GM03348 (cell line): ENCODE results near the gene NFXL1.
A peak's percentile ranks its signal among the peaks of the same experiment; 100 is the strongest.
"Not testable (repeated sequence)": the region's sequence is repeated elsewhere in the genome, so short reads cannot be mapped to it uniquely, and the experiment has no call there.

Experiments
- DNase-seq: peaks from one replicate; pipeline ENCODE4 v3.0.0; 2012; ENCODE audit warnings: low spot score

NFXL1 gene

GRCh38 chr4:47914220-47914925 lies at the start of gene NFXL1:
NFXL1 (minus strand) TSS chr4:47914583; CDS start chr4:47914203, 380 bp downstream.
- DNase-seq = peak; percentile 98

DNA sequence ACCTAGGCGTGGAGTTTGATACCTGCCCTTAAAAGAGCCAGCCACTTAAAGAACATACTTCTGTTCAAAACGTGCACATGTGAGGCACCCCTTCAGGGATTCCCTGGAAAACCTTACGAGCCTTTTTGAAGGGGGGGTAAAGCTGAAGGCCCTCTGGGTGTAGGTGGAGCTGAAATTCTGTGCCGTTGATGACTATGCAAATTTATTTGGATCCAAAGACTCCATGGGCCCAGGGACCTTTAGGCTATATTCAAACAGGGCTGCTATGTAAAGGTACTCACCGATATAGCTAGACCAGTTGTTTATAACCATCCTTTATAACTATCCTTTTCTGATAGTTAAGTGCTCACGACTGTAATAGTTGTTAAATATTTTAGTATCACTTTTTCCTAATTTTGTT lies 40.3 kb upstream of the NFXL1 start:
- no peak for DNase-seq

DNA sequence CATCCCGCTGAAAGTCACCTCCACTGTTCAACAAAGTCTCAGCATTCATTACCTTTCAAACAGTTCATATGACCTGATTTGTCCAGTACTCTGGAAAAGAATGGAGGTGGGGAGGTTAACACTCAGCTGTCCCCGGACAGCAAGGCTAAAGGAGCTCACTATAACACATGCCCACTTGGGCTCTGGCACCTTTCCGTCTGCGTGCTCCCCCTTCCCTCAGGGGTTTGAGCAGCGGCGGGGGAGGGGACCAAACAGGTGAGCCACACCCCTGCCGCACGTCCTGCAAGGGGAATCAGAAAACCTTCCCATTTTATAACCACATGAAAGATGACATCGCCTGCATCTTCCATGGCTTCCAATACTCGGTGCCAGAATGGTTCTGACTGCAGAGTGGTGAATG lies 39.9 kb upstream of the NFXL1 start:
- DNase-seq = no peak

DNA sequence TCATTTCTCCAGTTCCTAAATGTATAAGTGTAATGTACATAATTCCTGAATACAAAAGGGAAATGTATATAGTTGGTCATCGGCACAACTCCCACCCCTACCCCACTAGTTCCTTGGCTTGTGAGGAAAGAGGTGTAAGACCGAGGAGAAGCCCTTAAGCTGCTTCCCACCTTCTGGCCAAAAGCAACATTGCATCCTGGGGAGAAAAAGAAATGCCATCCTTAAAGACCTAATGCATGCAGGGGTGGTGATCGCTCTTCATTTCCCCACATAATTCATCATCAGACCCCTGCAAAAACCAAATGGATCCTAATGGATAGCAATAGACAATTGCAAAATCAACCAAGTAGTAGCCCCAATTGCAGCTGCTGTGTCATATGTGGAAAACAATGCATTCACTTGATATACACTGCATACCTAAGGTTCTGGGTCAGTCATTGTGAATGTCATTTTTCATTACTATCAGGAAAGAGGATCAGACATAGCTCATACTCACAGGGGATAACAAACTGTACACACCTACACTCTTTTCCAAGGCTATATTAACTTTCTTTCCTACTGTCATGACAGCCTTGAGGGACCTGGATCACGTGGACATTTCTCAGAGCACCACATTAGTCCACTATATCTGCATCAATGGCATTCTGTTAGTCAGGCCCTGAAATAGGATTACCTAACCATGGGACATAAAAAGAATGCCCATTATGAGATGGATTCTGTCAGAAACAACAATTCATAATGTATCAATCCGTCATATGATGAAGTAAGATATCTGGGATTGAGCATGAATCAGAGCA lies 31.7 kb upstream of the NFXL1 start:
- DNase-seq = no peak

DNA sequence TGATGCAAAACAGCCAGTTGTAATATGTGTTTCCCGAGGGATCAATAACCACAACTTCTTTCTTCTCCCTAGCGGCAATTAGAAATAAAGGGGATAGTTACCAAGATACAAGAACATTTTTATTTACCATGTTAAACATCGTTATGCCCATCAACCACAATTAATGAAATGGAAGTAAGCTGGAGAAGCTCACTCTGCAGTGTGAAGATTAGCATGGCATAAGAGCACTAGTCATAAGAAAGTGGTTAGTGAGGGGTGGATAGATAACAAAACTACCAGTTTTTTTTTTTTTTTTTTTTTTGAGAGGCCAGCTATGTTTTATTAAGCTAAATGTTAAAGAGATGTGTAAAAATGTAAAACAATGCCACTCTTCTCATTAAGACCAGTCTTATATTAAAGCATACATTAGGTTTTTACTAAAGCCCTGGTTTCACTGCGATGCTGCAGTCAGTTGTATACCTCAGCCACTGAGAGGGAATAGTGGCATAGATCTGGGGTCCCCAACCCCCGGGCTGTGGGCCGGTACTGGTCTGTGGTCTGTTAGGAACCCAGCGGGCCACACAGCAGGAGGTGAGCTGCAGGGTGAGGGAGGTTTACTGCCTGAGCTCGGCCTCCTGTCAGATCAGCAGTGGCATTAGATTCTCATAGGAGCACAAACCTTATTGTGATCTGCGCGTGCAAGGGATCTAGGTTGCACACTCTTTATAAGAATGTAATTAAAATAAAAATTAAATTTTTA lies 27.9 kb upstream of the NFXL1 start:
- DNase-seq = no peak

DNA sequence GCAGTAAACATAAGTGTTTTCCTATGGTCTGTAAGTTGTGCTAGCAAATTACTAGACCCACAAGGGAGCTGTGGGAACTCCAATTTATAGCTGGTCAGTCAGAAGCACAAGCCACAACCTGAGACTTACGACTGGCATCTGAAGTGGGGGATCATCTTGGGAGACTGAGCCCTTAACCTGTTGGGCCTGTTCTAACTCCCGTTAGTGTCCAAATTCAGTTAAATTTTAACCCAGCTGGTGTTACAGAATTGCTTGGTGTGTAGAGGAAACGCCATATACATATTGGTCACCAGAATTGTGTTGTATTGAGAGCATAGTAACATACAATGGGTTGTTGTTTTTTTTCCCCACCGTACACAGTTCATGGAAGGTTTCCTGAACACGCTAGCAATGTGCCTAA lies 25.1 kb upstream of the NFXL1 start:
- no peak for DNase-seq

GRCh38 chr4:47936336-47936735 lies 22.0 kb upstream of the NFXL1 start:
- no peak for DNase-seq

DNA sequence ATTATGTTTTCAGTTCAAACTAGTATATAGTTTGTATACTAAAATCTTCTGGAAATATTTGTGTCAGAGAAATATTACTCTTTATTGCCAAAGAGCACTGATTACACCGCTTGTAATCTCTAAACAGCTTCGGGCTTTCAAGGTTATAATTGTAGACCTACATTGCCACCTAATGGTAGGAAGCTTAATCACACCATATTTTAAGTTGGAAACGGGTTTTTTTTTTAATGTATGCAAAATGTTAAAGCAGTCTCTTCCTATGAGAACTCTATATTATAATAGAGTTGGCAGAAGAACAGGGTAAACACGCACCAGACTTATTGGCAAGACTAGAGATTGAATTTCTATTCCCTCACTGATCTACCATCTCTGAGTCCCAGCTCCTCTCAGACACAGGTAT lies 19.5 kb upstream of the NFXL1 start:
- peak; percentile 55 for DNase-seq

DNA sequence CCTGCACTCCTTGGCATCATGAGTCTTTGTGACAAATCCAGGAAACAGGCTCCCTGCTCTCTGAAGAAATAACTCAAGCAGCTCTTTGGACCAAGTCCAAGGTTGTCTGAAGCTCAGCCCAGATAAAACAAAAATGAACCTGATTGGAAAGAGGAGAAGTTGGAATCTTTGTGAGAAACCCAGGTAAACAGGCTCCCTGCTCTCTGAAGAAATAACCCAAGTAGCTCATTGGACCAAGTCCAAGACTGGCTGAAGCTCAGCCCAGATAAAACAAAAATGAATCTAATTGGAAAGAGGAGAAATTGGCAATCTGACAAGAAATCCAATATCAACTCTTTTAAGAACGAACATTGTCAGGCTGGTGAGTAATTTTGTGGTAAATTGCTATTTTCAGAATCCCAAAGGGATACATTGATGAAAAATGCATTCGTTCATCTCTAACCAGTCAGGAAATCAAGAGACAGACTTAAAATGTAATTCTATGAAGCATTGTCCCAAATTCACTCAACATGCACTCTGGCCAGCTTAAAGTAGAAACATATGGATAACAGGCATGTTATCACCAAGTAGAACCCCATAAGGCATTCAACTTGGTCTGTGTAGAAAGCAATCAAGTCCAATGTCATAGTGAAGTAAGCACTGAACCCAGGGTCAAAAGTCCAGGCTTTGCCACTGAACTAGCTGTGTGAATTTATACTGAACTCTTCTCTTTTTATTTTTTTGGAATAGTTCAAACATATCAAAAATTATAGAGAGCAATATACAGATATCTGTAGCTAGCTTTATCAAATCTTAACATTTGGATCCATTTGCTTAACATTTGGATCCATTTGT lies 16.8 kb upstream of the NFXL1 start:
- DNase-seq = peak; percentile 24

- no peak for DNase-seq
These were observed 15.4 kb upstream of the NFXL1 start for GRCh38 chr4:47929682-47930201.

GRCh38 chr4:47926667-47927258 lies 12.4 kb upstream of the NFXL1 start:
- peak; percentile 67 for DNase-seq

DNA sequence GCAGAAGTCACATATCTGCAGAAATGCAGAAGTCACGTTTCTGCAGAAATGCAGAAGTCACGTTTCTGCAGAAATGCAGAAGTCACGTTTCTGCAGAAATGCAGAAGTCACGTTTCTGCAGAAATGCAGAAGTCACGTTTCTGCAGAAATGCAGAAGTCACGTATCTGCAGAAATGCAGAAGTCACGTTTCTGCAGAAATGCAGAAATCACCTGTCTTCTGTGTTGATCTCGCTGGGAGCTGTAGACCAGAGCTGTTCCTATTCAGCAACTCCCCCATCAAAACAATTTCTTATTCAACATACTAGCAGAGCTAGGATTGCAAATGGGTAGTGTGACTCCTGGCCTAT lies 8.9 kb upstream of the NFXL1 start:
- not testable (repeated sequence) for DNase-seq

DNA sequence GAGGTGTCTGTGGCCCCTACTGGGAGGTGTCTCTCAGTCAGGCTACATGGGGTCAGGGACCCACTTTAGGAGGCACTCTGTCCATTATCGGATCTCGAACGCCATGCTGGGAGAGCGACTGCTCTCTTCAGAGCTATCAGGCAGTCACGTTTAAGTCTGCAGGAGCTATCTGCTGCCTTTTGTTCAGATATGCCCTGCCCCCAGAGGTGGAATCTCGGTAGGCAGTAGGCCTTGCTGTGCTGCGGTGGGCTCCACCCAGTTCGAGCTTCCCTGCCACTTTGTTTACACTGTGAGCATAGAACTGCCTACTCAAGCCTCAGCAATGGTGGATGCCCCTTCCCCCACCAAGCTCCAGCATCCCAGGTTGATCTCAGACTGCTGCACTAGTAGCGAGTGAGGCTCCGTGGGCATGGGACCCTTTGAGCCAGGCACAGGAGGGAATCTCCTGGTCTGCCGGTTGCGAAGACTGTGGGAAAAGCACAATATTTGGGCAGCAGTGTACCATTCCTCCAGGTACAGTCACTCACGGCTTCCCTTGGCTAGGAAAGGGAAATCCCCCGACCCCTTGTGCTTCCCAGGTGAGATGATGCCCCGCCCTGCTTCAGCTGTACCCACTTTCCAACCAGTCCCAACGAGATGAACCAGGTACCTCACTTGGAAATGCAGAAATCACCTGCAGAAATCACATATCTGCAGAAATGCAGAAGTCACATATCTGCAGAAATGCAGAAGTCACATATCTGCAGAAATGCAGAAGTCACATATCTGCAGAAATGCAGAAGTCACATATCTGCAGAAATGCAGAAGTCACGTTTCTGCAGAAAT lies 8.3 kb upstream of the NFXL1 start:
- not testable (repeated sequence) for DNase-seq

- not testable (repeated sequence) for DNase-seq
These were observed 2.8 kb upstream of the NFXL1 start for GRCh38 chr4:47917163-47917562.

GRCh38 chr4:47915378-47915777 lies 995 bp upstream of the NFXL1 start:
- DNase-seq = no peak

GRCh38 chr4:47914926-47915237 lies 499 bp upstream of the NFXL1 start:
- no peak for DNase-seq

DNA sequence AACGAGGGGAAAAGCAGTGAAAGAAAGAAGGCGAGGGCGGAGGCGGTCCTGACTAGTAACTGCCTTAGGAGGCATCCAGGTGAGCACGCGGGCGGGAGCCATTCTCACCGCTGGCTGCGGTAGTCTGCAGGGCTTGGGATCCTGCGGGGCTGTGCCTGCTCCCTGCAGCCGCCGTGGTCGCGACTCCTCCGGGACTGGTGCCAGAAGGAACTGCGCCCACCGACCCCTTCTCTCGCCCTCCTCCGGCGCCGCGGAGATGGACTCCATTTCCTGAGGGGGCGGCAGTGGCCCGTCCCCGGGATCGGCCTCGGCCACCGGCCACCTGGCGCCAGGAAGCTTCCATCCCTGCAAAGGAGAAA lies 543 bp downstream of the NFXL1 start:
- DNase-seq = no peak

GRCh38 chr4:47913330-47913729 lies 1.1 kb downstream of the NFXL1 start:
- peak; percentile 27 for DNase-seq

DNA sequence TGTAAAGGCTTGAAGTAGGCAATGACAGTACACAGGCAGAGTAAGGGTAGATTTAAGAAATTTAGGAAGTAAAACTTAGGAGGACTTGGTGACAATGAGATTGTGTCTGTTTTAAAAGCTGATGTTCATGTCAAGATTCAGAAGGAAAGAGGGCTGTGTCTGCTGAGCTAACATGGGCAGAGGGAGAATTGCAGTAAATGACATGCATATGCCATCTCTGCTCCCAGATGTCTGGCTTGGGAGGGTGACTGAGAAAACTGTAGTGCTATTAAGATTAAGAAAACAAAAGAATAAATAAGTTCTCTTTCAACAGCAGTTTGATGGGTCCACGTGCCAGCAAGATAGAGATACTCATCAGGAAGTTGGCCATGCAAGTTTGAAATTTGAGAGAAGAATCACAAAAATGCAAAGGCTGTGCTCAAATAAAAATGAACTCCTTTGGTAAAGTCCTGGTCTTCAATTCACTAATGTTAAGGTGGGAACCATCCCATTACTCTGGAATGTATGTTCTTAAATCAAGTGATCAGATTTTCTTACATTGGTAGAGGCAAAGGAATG lies 7.2 kb downstream of the NFXL1 start:
- DNase-seq = peak; percentile 9

DNA sequence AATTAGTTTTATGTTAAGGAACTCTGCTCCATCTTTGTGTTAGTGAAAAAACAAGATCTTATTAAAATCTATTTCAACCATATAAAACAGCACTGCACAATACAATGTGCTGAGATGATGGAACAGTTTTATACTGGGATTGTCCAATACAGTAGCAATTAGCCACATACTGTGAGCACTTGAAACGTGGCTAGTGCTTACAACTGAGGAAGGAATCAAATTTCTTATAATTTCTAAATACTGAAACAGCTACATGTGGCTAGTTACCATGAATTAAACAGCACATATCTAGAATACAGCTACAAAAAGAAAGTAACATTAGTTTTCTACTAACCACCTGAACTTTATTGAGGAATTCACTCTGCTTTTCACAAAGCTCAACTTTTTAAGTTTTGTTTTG lies 14.7 kb downstream of the NFXL1 start:
- no peak for DNase-seq
